GM12878 (cell line): ENCODE data around the gene HJURP.

Source experiments
- CEBPB ChIP-seq, 2 experiments: fragments of 150-350 bp in 1 of 2; IDR thresholded peaks; 2 replicates each; pipeline ENCODE4 v1.6.1; 2012 to 2014; ENCODE audit warnings: low read depth in 2 of 2, low read length in 2 of 2, borderline replicate concordance in 1 of 2, inconsistent platforms in 1 of 2
- CTCF ChIP-seq, 3 experiments: IDR thresholded peaks in 2 of 3; conservative IDR thresholded peaks in 1 of 3; 2 replicates each; pipeline ENCODE4 v1.5.1; 2011; ENCODE audit warnings: low read depth in 3 of 3, low read length in 3 of 3, mild to moderate bottlenecking in 3 of 3, control low read depth in 2 of 3, moderate library complexity in 2 of 3, inconsistent platforms in 1 of 3, mixed read lengths in 1 of 3; ENCODE audit not compliant: control insufficient read depth in 2 of 3, insufficient read depth in 1 of 3; ENCODE audit errors: extremely low read depth in 1 of 3
- GABPA ChIP-seq: IDR thresholded peaks from 2 replicates; pipeline ENCODE4 v1.6.1; 2014; ENCODE audit warnings: antibody characterized with exemption, low read depth, mild to moderate bottlenecking, inconsistent platforms
- JUND ChIP-seq: IDR thresholded peaks from 2 replicates; pipeline ENCODE4 v1.6.1; 2012; ENCODE audit warnings: low read depth, mild to moderate bottlenecking, low read length, improper control_type of control experiment, moderate library complexity
- KDM1A ChIP-seq: fragments of 200-600 bp; sonication (generic); IDR thresholded peaks from 2 replicates; pipeline ENCODE4 v1.6.1; 2016; ENCODE audit warnings: borderline replicate concordance
- MAX ChIP-seq: IDR thresholded peaks from 2 replicates; pipeline ENCODE4 v1.6.1; 2012; ENCODE audit warnings: low read depth, low read length, improper control_type of control experiment
- PKNOX1 ChIP-seq: fragments of 450-650 bp; IDR thresholded peaks from 2 replicates; pipeline ENCODE4 v1.6.1; 2016; ENCODE audit warnings: mild to moderate bottlenecking
- RELA ChIP-seq: fragments of 450-650 bp; IDR thresholded peaks from 2 replicates; pipeline ENCODE4 v1.8.0; 2014; ENCODE audit warnings: borderline replicate concordance; ENCODE audit not compliant: partially characterized antibody
- USF1 ChIP-seq: IDR thresholded peaks from 2 replicates; pipeline ENCODE4 v1.6.1; 2011; ENCODE audit warnings: borderline replicate concordance, low read depth, mild to moderate bottlenecking, moderate library complexity, mixed read lengths, low read length; ENCODE audit not compliant: insufficient read depth; ENCODE audit errors: extremely low read length

- TF ChIP-seq GABPA (no peak), PKNOX1 (no peak), JUND (no peak), USF1 (no peak), MAX (no peak), CTCF (IDR thresholded peaks at IDR 0.05 in 2 of 3, conservative IDR thresholded peaks at IDR 0.05 in 1 of 3; ENCODE audit: control insufficient read depth in 2 of 3, extremely low read depth in 1 of 3, insufficient read depth in 1 of 3, low read depth in 3 of 3, low read length in 3 of 3) (no peak), KDM1A (no peak), RELA (no peak), CEBPB (IDR thresholded peaks at IDR 0.05; ENCODE audit: borderline replicate concordance in 1 of 2, low read depth in 2 of 2, low read length in 2 of 2) (no peak)
Measured at GRCh38 chr2:233811732-233812131, 42.6 kb downstream of the HJURP start.
